G401 (cell line): Measurements from ENCODE around the gene TRAPPC14. TPM values are rescaled to one million over a fixed set of nuclear protein-coding genes. Genes with fewer than 3 reads are reported as not detected.
"Not testable (repeated sequence)": the region's sequence is repeated elsewhere in the genome, so short reads cannot be mapped to it uniquely, and the experiment has no call there.

Experiments used
- DNase-seq: peaks from one replicate; pipeline ENCODE4 v3.0.0-alpha.2; 2015; ENCODE audit warnings: low spot score
- in situ Hi-C: cut with HindIII; loops from 2 replicates; pipeline ENCODE4 v1.10.0; 2016; ENCODE audit warnings: low sequenced_read_pairs, mixed read lengths
- total RNA-seq: library from RNA; depleted of rRNA; stranded (reverse); fragments of >200 nt; shearing (Covaris generic); gene quantifications from 2 replicates; pipeline ENCODE4 v1.2.3, GENCODE V29; 2014

The TRAPPC14 gene
- total RNA-seq, 1 experiment from 2014 or later: 14.4 TPM

- no peak for DNase-seq
- in situ Hi-C loops: no loop called here
Observed at GRCh38 chr7:100156331-100157068, 2.0 kb downstream of the TRAPPC14 start.

DNA sequence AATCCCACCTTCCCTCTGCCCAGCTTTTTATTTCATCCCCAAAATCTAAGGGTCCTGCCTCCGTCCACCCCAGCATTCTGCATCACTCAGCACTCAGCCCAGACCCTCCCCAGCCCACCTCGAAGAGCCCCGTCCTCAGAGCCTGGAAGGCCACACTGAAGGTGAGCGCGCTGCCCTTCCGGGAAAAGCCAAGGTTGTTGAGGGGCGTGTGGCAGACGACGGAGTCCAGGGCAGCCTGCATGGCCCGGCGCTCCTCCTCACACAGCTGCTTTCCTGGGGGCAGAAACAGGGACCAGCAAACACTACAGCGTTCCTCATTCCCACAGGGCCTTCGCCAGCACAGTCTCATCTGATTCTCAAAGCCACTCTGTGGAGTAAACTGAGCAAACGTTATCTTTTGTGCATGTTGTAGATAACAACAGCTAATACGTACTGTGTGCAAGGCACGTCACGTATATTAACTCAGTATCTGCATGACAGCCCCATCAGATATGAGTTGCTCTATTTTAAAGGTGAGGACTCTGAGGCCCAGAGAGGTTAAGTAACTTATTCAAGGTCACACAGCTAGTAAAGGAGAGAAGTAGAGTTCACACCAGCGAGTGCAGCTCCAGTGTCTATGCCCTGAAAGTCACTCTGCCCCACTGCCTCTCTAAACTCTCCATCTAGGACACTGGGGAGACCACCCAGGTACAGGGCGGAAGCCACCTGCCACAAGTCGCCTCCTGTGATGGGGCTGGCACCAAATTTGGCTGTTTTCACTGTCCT, 2.8 kb downstream of the TRAPPC14 start:
- DNase-seq: no peak
- in situ Hi-C loops: no loop called here

GRCh38 chr7:100154651-100155491, 3.7 kb downstream of the TRAPPC14 start:
- DNase-seq: no peak
- in situ Hi-C loops: no loop called here

DNA sequence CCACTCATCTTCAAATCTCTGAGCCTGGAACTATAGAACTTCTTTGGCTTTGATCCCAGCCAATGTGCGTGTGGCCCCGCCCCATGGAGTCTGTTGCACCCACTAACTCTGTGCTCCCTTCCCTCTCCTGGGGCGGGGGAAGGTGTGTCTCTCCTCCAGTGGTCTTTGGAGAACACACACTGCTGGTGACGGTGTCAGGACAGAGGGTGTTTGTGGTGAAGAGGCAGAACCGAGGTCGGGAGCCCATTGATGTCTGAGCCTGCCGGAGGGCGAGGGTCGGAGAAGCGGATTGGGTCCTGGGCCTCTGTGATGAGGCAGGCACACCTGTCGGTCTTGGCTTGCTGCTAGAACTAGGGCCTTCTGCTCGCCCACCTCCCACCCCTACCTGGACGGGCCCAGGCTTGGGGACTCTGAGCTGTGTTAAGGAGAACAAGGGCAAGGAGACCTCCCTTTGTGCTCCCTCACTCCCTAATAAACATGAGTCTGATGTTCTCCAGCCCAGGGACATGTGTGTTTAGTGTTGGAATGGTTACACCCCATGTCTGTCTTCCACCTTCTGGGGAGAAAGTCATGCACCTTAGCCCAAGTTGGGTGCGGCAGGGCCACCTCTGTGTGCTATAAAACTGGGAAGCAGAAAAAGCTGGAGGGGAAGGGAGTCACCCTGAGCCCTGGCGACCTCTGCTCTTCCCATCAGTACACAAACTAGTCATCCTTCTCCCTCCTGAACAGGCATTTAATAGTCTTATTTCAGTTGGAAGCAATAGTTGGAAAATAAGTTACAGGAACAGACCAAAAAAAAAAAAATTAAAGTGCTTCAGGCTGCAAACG, 4.6 kb downstream of the TRAPPC14 start:
- in situ Hi-C loops: no loop called here
- no peak for DNase-seq

DNA sequence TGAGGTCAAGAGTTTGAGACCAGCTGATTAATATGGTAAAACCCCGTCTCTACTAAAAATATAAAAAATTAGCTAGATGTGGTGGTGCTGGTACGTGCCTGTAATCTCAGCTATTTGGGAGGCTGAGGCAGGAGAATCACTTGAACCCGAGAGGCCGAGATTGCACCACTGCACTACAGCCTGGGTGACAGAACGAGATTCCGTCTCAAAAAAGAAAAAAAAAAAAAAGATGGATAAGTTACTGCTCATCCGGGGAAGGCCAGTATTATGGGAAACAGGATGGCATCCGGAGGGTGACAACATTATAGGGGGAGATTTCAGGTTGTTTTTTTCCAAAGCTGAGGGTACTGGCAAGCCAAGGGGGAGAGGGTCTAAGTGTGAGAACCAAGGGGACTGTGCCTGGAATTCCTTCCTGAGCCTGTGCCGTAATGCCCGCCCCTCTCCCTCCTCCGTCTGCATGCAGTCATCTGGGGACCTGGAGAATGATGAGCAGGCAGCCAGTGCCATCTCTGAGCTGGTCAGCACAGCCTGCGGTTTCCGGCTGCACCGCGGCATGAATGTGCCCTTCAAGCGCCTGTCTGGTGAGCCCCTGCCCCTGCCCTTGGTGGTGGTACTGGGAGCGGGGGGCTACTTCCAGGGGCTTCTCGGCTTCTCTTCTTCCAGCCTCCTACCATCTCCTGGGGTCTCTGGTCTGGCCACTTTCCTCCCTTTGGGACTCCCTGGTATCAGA, 5.4 kb downstream of the TRAPPC14 start:
- in situ Hi-C loops: no loop called here
- DNase-seq: no peak

GRCh38 chr7:100152404-100152803, 6.1 kb downstream of the TRAPPC14 start:
- in situ Hi-C loops: no loop called here
- DNase-seq: no peak

- DNase-seq: peak; percentile 100
- in situ Hi-C loops: no loop called here
Observed at GRCh38 chr7:100148559-100149328, 9.8 kb downstream of the TRAPPC14 start, which contains the start of gene LAMTOR4. LAMTOR4 (plus strand) TSS chr7:100148918; CDS start chr7:100148973, 55 bp downstream.

GRCh38 chr7:100148225-100148558, 10.3 kb downstream of the TRAPPC14 start:
- DNase-seq: no peak
- in situ Hi-C loops: no loop called here

DNA sequence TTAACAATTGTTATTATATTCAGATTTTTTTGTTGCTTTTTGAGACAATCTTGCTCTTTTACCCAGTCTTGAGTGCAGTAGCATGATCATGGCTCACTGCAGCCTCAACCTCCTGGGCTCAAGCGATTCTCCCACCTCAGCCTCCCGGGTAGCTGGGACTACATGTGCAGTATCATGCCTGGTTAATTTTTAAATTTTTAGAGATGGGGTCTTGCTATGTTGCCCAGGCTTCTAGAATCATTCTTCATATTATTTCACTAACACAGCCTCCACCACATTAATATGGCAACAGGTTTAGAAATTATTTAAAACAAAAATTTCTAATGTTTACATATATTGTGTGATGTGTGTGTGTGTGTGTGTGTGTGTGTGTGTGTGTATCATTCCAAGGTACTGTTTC, 11.2 kb downstream of the TRAPPC14 start:
- DNase-seq: no peak
- in situ Hi-C loops: no loop called here

GRCh38 chr7:100146350-100146749, 12.2 kb downstream of the TRAPPC14 start:
- DNase-seq, in situ Hi-C loops: not testable (repeated sequence)

DNA sequence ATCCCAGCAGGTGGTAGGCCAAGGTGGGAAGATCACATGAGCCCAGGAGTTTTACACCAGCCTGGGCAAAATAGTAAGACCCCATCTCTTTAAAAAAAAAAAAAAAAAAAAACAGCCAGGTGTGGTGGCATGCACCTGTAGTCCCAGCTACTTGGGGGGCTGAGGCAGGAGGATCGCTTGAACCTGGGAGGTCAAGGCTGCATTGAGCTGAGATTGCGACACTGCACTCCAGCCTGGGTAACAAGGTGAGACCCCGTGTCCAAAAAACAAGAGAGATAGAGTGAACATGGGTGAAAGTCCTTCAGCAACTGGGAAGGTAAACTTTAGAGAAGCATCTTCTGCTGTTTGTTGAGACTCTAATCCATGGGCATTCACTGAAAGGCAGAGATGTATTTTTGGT, 16.1 kb downstream of the TRAPPC14 start:
- in situ Hi-C loops: no loop called here

GRCh38 chr7:100141555-100141949, 17.0 kb downstream of the TRAPPC14 start:
- DNase-seq: no peak
- in situ Hi-C loops: no loop called here

More for the DNA sequence above, 16.1 kb downstream of the TRAPPC14 start:
- no peak for DNase-seq

- in situ Hi-C loops: no loop called here
Observed at GRCh38 chr7:100137851-100138760, 20.4 kb downstream of the TRAPPC14 start.

GRCh38 chr7:100132697-100133151, 25.8 kb downstream of the TRAPPC14 start:
- in situ Hi-C loops: no loop called here
- peak; percentile 46 for DNase-seq

More at GRCh38 chr7:100137851-100138760, 20.4 kb downstream of the TRAPPC14 start:
- DNase-seq: no peak

DNA sequence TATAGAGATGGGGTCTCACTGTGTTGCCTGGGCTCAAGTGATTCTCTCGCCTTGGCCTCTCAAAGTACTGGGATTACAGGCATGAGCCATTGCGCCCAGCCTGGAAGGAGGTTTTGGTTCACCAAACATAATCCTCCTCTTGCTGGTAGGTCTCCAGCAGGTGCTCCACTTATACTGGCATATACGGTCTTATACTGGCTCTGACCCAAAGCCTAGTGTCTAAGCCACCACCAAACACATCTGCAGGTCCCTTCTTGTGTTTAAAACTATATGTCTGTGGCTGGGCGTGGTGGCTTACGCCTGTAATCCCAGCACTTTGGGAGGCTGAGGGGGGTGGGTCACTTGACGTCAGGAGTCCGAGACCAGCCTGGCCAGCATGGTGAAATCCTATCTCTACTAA, 26.4 kb downstream of the TRAPPC14 start:
- in situ Hi-C loops: no loop called here

DNA sequence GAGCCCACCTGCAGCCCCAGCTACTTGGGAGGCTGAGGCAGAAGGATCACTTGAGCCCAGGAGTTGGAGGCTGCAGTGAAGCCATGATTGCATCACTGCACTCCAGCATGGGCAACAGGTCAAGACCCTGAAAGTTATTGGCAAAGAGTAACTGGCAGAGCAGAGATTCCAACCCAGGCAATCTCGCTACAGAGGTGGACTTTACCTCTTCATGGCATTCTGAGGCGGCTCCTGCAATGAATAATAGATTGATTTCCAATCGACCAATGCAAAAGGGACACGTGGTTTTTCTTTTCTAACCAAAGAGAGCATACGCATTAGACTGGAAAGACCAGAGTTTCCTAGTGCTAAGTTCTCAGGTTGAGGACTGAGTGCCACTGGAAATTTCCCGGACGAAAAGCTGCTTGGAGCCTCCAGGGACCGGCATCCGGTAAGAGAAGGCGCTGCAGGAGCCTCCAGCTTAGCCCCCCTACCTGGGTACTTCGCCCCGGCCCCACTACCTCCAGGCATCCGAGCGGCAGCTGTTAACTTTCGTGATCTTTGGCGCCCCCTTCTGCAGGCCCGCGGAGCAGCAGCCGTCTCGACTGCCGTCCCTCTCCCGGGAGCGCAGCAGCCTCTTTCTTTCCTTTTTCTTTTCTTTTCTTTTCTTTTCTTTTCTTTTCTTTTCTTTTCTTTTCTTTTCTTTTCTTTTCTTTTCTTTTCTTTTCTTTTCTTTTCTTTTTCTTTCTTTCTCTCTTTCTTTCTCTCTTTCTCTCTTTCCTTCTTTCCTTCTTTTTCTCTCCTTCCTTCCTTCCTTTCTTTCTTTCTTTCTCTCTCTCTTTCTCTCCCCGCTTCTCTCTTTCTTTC, 27.7 kb downstream of the TRAPPC14 start:
- in situ Hi-C loops: no loop called here
- peak; percentile 70 for DNase-seq

More for the DNA sequence above, 26.4 kb downstream of the TRAPPC14 start:
- no peak for DNase-seq
